ENCODE measurements around the gene MAB21L3.

The MAB21L3 gene

DNA sequence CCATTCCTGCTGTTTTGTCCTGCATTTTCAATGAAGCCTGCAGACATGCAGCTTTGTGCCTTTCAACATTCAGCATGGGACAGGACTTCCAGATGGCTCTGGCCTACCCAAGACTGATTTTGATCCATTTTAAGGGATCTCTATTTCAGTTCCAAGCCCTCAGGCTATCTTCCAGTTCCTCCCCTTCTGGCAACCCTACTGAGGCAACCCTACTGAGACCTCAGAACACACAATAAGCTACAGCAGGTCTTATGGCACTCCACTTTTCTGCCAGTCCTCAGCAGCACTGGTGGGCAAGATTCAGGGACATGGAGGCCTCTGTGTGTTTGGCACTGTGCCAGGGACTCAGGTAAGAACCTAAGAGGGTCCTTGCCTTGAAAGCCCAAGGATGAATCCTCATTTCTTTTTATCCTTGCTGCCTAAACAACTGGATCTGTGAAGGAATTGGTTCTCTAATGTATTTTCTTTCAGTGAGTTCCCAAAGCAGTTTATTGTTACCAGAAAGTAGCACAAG lies 50.7 kb downstream of the MAB21L3 start:
- TF ChIP-seq, protein P1, sequence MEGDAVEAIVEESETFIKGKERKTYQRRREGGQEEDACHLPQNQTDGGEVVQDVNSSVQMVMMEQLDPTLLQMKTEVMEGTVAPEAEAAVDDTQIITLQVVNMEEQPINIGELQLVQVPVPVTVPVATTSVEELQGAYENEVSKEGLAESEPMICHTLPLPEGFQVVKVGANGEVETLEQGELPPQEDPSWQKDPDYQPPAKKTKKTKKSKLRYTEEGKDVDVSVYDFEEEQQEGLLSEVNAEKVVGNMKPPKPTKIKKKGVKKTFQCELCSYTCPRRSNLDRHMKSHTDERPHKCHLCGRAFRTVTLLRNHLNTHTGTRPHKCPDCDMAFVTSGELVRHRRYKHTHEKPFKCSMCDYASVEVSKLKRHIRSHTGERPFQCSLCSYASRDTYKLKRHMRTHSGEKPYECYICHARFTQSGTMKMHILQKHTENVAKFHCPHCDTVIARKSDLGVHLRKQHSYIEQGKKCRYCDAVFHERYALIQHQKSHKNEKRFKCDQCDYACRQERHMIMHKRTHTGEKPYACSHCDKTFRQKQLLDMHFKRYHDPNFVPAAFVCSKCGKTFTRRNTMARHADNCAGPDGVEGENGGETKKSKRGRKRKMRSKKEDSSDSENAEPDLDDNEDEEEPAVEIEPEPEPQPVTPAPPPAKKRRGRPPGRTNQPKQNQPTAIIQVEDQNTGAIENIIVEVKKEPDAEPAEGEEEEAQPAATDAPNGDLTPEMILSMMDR (conservative IDR thresholded peaks at IDR 0.05; ENCODE audit: low read depth, low read length), result no peak
- no peak for DNase-seq (ENCODE audit: low read depth)
- no peak overlapping the region for H3K4me3 ChIP-seq (ENCODE audit: low read length)

- H3K4me3 ChIP-seq (ENCODE audit: low read length), result no peak overlapping the region
- DNase-seq (ENCODE audit: low read depth), result no peak
- TF ChIP-seq, protein P1 (conservative IDR thresholded peaks at IDR 0.05; ENCODE audit: low read depth, low read length), result no peak
These were observed 52.3 kb downstream of the MAB21L3 start for GRCh38 chr1:116163533-116163932.

GRCh38 chr1:116164150-116164549 lies 53.0 kb downstream of the MAB21L3 start:
- DNase-seq (ENCODE audit: low read depth), result no peak
- TF ChIP-seq, protein P1 (conservative IDR thresholded peaks at IDR 0.05; ENCODE audit: low read depth, low read length), result no peak
- H3K4me3 ChIP-seq (ENCODE audit: low read length), result no peak overlapping the region

DNA sequence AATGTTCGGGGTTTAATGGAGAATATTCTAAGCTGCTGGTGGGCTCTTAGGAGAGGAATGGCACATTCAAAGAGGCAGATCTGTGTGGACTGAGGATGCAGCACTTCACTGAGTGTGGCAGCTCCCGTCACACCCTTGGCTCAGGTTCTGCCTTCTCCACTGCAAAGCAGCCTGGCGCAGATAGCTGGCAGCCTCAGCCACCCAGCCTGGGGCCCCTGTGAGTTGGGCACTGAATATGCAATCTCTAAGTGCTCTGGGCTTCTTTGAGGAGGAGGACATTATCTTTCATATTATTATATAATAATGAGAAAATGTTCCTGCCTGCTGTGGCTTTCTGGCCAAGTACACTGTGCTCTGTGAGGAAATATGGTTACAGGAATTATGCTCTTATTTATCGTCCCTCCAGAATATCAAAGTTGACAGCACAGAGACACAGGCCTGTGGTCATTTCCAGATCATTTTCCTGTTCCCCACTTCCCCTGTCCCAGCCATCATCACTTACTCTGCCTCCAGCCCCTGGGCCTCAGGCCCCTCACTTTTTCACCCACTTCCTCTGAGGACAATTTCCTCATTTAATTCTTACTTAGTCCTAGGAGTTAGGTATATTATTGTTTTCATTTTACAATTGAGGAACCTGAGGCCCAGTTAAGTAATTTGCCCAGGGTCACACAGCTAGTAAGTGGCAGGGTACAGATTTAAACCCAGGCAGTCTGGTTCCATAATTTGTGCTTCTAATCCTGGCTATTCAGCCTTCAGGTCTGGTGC lies 53.6 kb downstream of the MAB21L3 start:
- no peak for DNase-seq (ENCODE audit: low read depth)
- TF ChIP-seq, protein P1 (conservative IDR thresholded peaks at IDR 0.05; ENCODE audit: low read depth, low read length), result no peak
- H3K4me3 ChIP-seq (ENCODE audit: low read length), result no peak overlapping the region

- TF ChIP-seq, protein P1 (conservative IDR thresholded peaks at IDR 0.05; ENCODE audit: low read depth, low read length), result no peak
- no peak overlapping the region for H3K4me3 ChIP-seq (ENCODE audit: low read length)
- DNase-seq (ENCODE audit: low read depth), result no peak
These were observed 54.4 kb downstream of the MAB21L3 start for GRCh38 chr1:116165572-116165971.

GRCh38 chr1:116166011-116166571 lies 54.9 kb downstream of the MAB21L3 start:
- no peak for DNase-seq (ENCODE audit: low read depth)
- H3K4me3 ChIP-seq (ENCODE audit: low read length), result no peak overlapping the region
- TF ChIP-seq, protein P1 (conservative IDR thresholded peaks at IDR 0.05; ENCODE audit: low read depth, low read length), result no peak

DNA sequence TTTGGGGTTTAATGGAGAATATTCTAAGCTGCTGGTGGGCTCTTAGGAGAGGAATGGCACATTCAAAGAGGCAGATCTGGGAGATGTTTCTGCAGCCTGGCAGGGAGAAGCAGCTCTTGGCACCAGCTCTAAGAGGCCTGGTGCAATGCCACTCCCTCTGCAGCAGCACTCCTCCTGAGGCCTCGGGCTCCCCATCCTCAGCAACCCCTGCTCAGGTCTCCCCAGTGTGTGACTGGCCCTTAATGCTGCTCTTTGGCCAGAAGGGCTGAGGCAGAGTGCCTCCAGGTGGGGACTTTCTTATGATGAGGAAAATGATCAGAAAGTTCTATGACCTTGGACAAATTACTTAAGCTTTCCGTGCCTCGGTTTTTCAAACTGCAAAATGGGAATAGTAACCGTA lies 55.5 kb downstream of the MAB21L3 start:
- H3K4me3 ChIP-seq (ENCODE audit: low read length), result no peak overlapping the region
- no peak for DNase-seq (ENCODE audit: low read depth)
- TF ChIP-seq, protein P1 (conservative IDR thresholded peaks at IDR 0.05; ENCODE audit: low read depth, low read length), result no peak
